Activated CD8-positive, alpha-beta T cell treated with anti-CD3 and anti-CD28 coated beads for 36 hours (primary cell): ENCODE measurements around the gene PHEX. TPM values are rescaled to one million over a fixed set of nuclear protein-coding genes. Genes with fewer than 3 reads are reported as not detected.

Experiments used
- ATAC-seq: fragments of 200-7000 bp; cut with Tn5 transposase; one replicate; pipeline ENCODE4 v1.10.0; 2021; ENCODE audit warnings: mild to moderate bottlenecking, moderate library complexity
- CTCF ChIA-PET: fragments of 350-600 bp; sonication (Branson Sonifier 250); formaldehyde crosslinking; loops from one replicate; lab custom pipeline; 2021; ENCODE audit warnings: antibody characterized with exemption; lab: Charles Lee
- POLR2A ChIA-PET: fragments of 350-600 bp; sonication (Branson Sonifier 250); formaldehyde crosslinking; loops from one replicate; lab custom pipeline; 2021; ENCODE audit warnings: antibody characterized with exemption; lab: Charles Lee
- DNase-seq: peaks from one replicate; pipeline ENCODE4 v3.0.0-alpha.2; 2020
- H3K27ac Mint-ChIP-seq: one replicate; pipeline ENCODE4 v1.8.0; 2021; ENCODE audit warnings: mild to moderate bottlenecking, mixed read lengths
- H3K27me3 Mint-ChIP-seq: one replicate; pipeline ENCODE4 v1.8.0; 2021; ENCODE audit warnings: mixed read lengths
- H3K36me3 Mint-ChIP-seq: one replicate; pipeline ENCODE4 v1.8.0; 2021; ENCODE audit warnings: low read depth, mixed read lengths
- H3K4me1 Mint-ChIP-seq: one replicate; pipeline ENCODE4 v1.8.0; 2021; ENCODE audit warnings: low read depth, mixed read lengths
- H3K4me3 Mint-ChIP-seq: one replicate; pipeline ENCODE4 v1.8.0; 2021; ENCODE audit warnings: mild to moderate bottlenecking, moderate library complexity, mixed read lengths
- H3K9me3 Mint-ChIP-seq: one replicate; pipeline ENCODE4 v1.8.0; 2021; ENCODE audit warnings: mixed read lengths
- intact Hi-C: fragments of 100-400 bp; cut with micrococcal nuclease; formaldehyde crosslinking; loops from one replicate; pipeline ENCODE4 v1.10.0; 2022
- total RNA-seq, 2 experiments: library from RNA; stranded (reverse); gene quantifications; one replicate each; pipeline ENCODE4 v1.2.3, GENCODE V29; 2021
- TF ChIP-seq, protein P1 (sequence below): fragments of 200-600 bp; IDR thresholded peaks from one replicate; pipeline ENCODE4 v1.8.0; 2022; ENCODE audit warnings: antibody characterized with exemption, mild to moderate bottlenecking

The PHEX gene
- total RNA-seq, 2 experiments from 2014 or later = 22.7 to 25.2 TPM

DNA sequence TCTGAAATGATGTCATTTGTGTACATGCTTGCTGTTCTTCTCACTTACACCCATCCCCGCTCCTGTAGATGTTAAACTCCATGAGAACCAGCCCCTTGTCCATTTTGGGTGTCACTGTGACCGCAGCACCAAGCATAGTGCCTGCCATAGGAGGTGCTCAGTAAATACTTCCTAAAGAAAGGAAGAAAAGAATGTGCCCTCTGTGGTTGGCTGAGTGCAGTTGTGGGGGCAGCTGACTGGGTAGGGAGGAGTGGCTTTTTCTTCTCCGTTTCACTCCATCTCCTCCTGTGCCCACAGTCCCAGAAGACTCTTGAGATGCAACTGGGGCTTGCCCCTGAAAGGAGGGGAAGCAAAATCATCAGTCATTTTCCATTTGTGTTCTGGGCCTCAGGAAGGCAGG is 25.5 kb downstream of the PHEX start:
- Mint-ChIP-seq H3K36me3 (peaks cover 48% of the 10 kb centered on the region), H3K4me3 (peak overlapping the region; percentile 29), H3K27me3 (no peaks in the 10 kb centered on the region), H3K4me1 (peaks cover 63% of the 10 kb centered on the region), H3K9me3 (peaks cover 2% of the 10 kb centered on the region), H3K27ac (peak overlapping the region; percentile 94)
- ATAC-seq (peak; percentile 20), DNase-seq (peak; percentile 12)
- CTCF ChIA-PET = no interaction called here
- POLR2A ChIA-PET = no interaction called here
- TF ChIP-seq, protein P1, sequence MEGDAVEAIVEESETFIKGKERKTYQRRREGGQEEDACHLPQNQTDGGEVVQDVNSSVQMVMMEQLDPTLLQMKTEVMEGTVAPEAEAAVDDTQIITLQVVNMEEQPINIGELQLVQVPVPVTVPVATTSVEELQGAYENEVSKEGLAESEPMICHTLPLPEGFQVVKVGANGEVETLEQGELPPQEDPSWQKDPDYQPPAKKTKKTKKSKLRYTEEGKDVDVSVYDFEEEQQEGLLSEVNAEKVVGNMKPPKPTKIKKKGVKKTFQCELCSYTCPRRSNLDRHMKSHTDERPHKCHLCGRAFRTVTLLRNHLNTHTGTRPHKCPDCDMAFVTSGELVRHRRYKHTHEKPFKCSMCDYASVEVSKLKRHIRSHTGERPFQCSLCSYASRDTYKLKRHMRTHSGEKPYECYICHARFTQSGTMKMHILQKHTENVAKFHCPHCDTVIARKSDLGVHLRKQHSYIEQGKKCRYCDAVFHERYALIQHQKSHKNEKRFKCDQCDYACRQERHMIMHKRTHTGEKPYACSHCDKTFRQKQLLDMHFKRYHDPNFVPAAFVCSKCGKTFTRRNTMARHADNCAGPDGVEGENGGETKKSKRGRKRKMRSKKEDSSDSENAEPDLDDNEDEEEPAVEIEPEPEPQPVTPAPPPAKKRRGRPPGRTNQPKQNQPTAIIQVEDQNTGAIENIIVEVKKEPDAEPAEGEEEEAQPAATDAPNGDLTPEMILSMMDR = no peak
- intact Hi-C loops = no loop called here

DNA sequence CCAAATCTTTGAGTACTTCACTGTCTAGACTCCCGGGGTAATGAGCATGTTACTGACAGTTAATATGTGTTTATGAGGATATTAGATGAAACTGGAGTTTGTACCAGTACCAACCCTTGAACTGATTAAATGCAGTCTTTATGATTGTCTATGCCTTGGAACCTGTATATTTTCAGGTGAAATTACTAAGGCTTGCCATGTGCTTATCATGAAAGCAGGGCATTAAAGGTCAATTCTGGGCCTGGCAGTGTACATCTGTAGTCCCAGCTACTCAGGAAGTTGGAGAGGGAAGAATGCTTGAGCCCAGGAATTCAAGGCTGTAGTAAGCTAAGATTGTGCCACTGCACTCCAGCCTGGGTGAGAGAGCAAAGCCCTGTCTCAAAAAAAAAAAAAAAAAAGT is 27.6 kb downstream of the PHEX start:
- Mint-ChIP-seq H3K4me3 (peak overlapping the region; percentile 37), H3K36me3 (peaks cover 41% of the 10 kb centered on the region), H3K4me1 (peaks cover 74% of the 10 kb centered on the region), H3K9me3 (peaks cover 2% of the 10 kb centered on the region), H3K27ac (peak overlapping the region; percentile 94), H3K27me3 (no peaks in the 10 kb centered on the region)
- TF ChIP-seq, protein P1 = no peak
- POLR2A ChIA-PET = interaction anchor here (1.6 kb wide), 1 partner anchor 22 kb away, joined by 5 read pairs; no protein-coding TSS in a partner anchor
- CTCF ChIA-PET = interaction anchor here (1.3 to 1.6 kb wide), 3 partner anchors 14 to 63 kb away, joined by 3 to 5 read pairs (median 4); no protein-coding TSS in a partner anchor
- intact Hi-C loops = loop anchor here (5.0 kb wide), 1 partner anchor 72 kb away; no protein-coding TSS in a partner anchor
- DNase-seq = no peak
- no peak for ATAC-seq

DNA sequence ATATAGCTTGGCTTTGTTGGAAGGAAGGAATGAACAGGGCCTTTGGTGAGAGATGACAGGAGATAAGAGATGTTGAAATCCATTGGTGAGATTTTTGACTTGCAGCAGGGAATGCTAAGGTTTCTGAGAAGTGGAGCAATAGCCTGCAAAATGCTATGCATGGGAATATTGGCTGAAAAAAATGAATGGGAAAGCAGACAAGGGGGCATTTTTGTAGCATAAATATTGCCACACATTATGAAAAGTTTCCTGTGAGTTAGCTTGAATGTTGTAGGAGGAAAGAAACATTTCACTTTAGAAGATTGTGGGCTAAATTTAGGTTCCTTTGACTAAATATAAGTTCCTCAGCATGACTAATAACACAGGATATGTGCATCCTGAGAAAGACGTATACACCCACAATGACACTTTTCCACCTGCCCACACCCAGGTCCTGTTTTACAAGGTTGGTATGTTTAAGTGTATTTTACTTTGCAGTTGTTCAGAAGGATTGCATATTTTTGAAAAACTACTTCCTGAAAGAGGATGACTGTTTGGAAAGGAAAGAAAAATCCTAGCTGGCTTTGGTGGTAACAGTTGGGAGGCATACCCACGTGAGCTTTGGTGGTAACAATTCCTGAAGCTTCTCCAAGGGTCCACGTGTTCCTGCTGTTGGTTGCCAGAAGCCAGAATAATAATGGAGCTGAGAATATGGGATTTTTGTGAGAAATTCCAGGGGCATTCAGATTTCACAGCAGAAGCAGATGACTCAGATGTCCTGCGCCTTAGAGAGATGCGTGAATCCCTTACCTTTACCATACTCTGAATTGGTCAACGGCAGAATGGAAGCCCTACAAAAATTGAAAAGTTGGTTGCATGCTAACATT is 28.5 kb downstream of the PHEX start:
- POLR2A ChIA-PET = interaction anchor here (0.6 to 1.6 kb wide), 4 partner anchors 22 to 284 kb away, joined by 3 to 6 read pairs (median 4); no protein-coding TSS in a partner anchor
- peaks cover 78% of the 10 kb centered on the region for H3K4me1 Mint-ChIP-seq
- DNase-seq = peak; percentile 72
- no peaks in the 10 kb centered on the region for H3K27me3 Mint-ChIP-seq
- TF ChIP-seq, protein P1 = no peak
- H3K27ac Mint-ChIP-seq = peak overlapping the region; percentile 94
- peaks cover 44% of the 10 kb centered on the region for H3K36me3 Mint-ChIP-seq
- CTCF ChIA-PET = interaction anchor here (1.3 to 1.8 kb wide), 4 partner anchors 15 to 76 kb away, joined by 3 to 6 read pairs (median 4); no protein-coding TSS in a partner anchor
- peak; percentile 74 for ATAC-seq
- intact Hi-C loops = loop anchor here (5.0 kb wide), 1 partner anchor 73 kb away; no protein-coding TSS in a partner anchor
- H3K4me3 Mint-ChIP-seq = peak overlapping the region; percentile 37
- peaks cover 2% of the 10 kb centered on the region for H3K9me3 Mint-ChIP-seq

DNA sequence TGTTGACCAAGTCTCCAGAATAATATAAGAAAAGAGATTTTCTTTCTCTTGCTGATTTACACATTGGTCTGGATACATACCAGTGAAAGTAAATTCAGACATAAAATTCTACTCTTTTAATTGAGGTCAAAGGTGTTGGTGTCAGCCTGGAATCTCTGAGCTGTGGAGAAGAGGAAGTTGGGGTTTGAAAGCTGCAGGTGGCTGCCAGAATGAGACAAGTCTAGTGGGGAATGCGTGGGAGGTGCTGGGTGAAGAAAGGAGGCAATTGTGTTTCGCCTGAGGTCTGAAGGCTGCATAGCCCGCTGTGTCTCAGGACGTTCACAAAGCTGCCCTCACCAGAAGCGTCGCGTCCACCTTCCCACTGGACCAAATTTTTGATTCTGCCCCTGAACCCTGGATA is 31.2 kb downstream of the PHEX start:
- intact Hi-C loops = loop anchor here (5.0 kb wide), 1 partner anchor 76 kb away; no protein-coding TSS in a partner anchor
- Mint-ChIP-seq H3K27me3 (no peaks in the 10 kb centered on the region), H3K27ac (peak overlapping the region; percentile 94)

More for the DNA sequence above, 31.2 kb downstream of the PHEX start:
- peaks cover 82% of the 10 kb centered on the region for H3K4me1 Mint-ChIP-seq
- POLR2A ChIA-PET = interaction anchor here (1.3 kb wide), 1 partner anchor 28 kb away, joined by 3 read pairs; no protein-coding TSS in a partner anchor
- DNase-seq = peak; percentile 73
- no peaks in the 10 kb centered on the region for H3K9me3 Mint-ChIP-seq
- H3K36me3 Mint-ChIP-seq = peaks cover 38% of the 10 kb centered on the region
- peak overlapping the region; percentile 45 for H3K4me3 Mint-ChIP-seq
- CTCF ChIA-PET = interaction anchor here (1.0 to 1.6 kb wide), 3 partner anchors 18 to 72 kb away, joined by 3 to 7 read pairs (median 4); no protein-coding TSS in a partner anchor
- ATAC-seq = peak; percentile 50
- TF ChIP-seq, protein P1 = no peak
